Tongue (tissue), 2 donors: ENCODE data around the gene TCF12. TPM values are rescaled to one million over a fixed set of nuclear protein-coding genes. Genes with fewer than 3 reads are reported as not detected.

Experiments used
- DNase-seq: peaks from one replicate; pipeline ENCODE4 v3.0.0-alpha.2; 2015
- total RNA-seq: library from RNA; depleted of rRNA; stranded (reverse); fragments of >200 nt; gene quantifications from one replicate; pipeline ENCODE4 v1.2.3, GENCODE V29; 2014

The TCF12 gene
- total RNA-seq, 1 donor from 2014 or later, result 176 TPM

DNA sequence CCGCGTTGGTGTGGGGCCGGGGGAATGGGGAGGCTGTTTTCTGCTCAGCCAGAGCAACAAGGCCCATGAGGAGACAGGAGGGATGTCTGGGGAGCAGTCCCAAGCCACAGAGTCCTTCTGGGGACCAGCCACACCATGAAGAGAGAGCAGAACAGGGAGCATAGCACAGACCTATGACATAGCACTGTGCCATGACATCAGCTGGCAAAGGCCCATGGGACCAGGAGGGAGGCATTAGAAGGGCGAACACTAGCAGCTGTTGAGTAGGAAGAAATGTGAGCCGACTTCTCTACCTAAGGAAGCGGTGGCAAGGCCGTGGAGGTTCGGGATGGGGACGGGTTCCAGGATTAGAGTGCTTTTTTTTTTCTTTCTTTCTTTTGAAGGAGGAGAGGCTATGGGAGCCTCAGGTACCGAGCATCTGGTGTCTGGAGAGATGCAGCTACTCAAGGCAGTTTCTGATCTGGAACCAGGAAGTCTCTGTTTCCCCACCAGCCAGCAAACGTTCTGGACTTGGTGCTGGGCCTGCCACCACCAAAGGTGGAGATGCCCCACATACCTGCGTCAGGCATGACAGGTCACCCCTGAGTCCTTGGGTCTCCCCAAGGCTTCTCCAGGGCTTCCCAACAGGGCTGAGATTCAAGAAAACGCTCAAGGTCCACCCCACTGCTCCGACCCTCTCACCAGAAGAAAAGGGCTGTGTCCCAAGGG lies 380.6 kb downstream of the TCF12 start:
- DNase-seq, result peak; percentile 73

GRCh38 chr15:57301307-57301706 lies 382.9 kb downstream of the TCF12 start:
- no peak for DNase-seq

DNA sequence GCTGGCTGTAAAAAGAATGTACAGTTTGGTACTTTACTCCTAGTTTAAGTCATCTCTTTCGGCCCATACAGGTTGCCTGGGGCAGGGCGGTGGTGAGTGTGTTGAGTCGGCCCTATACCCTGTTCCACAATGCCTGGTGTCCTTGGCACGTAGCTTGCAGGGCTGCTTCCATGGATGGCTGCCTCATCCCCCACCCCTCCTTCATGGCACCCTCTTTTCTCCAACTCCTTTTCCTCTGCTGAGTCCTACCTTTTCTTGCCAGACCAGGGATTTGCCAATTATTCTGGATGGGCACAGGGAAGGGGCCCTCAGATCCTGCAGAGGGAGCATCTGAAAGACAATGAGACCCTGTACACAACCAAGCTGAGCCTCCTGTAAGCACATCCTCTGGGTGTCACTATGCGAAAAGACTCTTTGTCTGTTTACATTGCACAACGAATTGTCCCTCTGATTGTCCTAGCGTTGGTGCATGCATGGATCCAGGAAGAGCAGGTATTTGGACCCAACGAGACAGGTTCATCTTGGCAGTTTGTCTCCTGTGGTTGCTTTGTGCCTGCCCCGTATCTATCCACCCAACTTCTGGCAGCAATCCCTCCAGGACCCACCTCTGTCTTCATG lies 384.3 kb downstream of the TCF12 start:
- no peak for DNase-seq

GRCh38 chr15:57305009-57305408 lies 386.6 kb downstream of the TCF12 start:
- no peak for DNase-seq

GRCh38 chr15:57306161-57306943 lies 387.9 kb downstream of the TCF12 start:
- peak; percentile 87 for DNase-seq

GRCh38 chr15:57306944-57307411 lies 388.5 kb downstream of the TCF12 start:
- no peak for DNase-seq

DNA sequence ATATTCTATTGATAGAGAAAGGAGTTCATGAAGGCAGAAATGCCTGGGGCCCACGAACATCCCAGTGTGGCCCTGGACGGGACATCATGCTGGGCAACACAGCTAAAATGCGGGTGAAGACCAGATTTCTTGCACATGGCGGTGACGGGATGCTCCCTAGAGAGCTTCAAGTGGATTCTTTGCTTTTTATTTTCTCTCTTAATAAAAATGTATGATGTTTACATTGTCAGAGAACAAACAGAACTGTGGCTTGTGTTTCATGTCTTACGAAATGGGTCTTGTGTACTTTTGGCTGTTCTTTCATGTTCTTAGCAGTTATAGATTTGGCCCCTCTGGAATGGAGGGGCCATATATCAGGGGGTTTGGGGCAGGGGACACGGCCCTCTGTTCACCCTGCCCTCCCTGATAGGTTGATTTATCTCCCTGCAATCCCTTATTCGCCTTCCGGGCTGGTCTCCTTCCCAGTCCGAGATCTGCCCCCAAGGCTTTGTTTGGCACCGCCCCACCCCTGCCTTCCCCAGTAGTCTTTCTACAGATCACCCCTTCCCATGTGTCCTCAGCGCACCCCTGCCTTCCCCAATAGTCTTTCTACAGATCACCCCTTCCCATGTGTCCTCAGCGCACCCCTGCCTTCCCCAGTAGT lies 389.2 kb downstream of the TCF12 start:
- no peak for DNase-seq

- no peak for DNase-seq
Measured at GRCh38 chr15:57308170-57308545, 389.7 kb downstream of the TCF12 start.

DNA sequence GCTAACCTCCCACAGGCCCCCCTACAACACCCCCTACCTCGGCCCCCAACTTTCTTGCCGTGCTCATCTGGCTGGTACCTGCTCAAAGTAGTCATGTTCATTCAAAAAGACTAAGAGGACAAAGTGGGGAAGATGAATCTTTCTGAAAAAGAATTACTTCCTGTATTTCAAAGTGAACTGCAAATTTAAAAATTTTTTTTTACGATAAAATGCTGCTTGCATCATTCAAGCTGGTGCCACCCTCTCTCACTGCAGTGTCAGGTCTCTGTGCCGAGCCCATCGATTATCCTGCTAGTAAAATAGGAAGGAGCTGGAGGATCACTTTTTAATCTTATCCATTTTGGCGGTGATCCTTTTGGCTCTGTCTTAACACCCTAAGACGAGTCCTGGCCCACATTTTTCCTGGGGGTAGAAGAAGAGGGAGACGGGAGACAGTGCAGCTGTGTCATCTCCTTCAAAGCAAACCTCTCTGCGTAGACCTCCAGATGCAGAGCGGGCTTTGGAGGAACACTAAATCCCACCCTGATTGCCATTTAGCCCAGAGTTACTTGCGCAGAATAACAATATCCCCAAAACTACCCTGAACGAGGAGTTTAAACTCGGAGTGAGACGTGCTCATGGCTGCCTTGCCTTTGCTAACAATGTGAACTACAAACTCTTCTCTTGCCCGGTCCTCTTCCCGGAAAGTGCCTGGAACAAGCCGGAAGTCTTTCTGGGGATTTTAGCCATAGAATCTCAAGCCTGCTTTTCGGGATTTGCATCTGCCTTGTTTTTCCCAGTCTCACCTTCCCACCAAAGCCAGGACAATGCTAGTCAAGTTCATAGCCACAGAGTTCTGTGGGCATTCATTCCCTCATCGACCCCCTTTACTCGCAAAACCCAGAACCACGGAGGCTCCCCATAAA lies 391.7 kb downstream of the TCF12 start:
- no peak for DNase-seq

DNA sequence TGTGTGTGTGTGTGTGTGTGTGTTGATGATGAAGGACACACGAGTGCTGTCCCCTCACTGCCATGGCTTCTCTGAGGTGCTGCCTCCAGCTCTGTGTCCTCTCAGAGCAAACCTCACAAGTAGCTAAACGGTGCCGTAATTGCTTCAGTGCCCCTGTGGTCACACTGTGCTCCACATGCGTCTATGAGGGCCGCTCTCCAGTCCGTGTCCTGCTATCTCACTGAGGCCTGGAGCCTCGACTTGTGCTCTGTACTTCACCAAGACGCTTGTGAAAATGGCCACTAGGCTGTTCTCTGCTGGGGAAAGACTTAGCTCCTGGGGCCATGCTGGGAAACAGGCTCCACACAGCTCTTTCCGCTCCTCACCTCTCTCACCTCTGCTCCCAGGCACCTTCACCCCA lies 392.4 kb downstream of the TCF12 start:
- no peak for DNase-seq

- DNase-seq, result no peak
Measured at GRCh38 chr15:57312006-57312317, 393.5 kb downstream of the TCF12 start.

- DNase-seq, result peak; percentile 89
Measured at GRCh38 chr15:57312318-57313133, 394.1 kb downstream of the TCF12 start.

- peak; percentile 65 for DNase-seq
Measured at GRCh38 chr15:57313134-57313483, 394.7 kb downstream of the TCF12 start.

GRCh38 chr15:57314221-57314620 lies 395.8 kb downstream of the TCF12 start:
- DNase-seq, result peak; percentile 73

GRCh38 chr15:57316451-57316850 lies 398.0 kb downstream of the TCF12 start:
- DNase-seq, result no peak

DNA sequence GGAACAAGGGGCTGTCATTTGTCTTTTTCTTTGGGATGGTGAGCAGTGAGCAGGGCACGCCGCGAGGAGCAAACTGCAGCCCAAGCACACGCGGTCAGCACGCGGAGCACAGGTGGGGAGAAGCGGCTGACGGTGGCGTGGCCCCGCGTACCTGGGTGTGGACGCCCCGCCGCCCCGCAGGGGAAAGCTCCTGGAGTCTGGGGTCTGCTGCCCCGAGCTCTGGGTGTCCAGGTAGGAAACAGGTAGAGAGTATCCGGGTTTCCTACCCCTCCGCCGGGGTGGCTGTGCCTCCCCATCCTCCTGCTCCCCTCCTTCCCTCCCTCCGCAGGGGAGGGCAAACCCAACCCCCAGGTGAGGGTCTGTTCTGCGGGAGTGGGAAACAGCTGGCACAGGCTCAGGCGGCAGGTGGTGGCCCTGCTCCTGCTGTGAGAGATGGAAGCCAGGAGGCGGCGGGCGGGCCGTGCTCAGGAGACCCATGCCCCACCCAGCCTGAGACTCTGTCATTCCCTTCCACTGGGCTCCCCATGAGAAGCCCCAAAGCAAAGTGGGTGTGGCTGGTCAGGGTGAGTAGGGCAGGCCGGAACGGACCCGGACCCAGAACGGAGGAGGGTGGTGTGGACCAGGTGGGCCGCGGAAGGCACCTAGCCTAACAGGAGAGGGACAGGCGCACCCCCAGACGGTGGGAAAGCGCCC lies 400.9 kb downstream of the TCF12 start:
- no peak for DNase-seq

DNA sequence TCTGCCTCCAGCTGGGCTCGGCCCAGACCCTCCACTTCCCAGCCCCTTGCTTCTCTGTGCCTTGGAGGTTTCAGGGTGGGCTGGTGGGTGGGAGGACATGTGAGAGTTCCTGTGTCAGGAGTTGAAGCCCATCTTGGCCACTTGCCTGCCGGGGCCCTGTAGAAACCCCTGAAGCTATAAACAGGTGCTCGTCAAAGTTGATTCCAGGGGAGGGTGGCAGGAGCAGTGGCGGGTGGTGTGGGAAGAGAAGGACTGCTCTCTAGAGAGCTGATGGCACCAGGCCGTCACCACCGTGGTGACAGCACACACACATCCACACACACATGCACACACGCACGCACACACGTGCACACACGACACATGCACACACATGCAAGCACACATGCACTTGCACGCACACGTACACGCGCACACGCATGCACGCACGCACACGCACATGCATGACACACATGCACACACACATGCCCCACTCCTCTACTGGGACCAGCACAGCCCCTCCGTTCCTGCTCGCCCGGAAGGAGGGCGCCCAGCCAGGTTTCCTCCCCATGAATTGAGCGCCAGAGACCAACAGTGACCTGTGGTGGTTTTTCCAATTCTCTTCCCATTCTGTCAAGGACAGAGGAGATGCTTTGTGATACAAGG lies 401.6 kb downstream of the TCF12 start:
- DNase-seq, result peak; percentile 64

DNA sequence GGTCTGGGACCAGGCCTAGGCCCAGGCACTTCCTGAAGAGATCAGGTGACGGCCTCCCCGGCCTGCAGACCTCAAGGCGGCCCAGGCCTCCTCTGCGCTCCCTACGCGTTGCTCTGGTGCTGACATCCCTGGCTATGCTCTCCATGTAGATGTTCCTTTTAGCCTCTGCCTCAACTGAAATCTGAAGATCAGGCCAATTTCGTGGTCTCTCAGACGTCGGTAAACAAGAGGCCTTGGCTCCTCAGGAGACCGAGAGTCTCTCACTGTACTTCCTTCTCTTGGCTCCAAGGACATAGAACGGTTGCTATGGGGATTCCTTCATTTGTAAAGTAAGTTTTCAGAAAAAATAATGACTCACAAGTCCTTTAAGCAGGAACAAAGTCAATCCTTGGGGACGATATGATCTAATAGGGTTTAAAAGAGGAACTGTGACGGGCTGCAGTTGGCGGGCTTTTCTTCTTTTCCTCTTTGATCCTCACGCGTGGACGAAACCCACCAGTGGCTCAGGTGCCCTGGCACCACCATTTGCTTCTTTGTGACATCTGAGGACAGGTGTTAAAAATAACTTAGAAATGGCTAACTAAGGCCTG lies 402.3 kb downstream of the TCF12 start:
- peak; percentile 78 for DNase-seq

GRCh38 chr15:57321485-57321884 lies 403.0 kb downstream of the TCF12 start:
- no peak for DNase-seq
